GM12878 (cell line): ENCODE results near the gene CREB5. TPM values are rescaled to one million over a fixed set of nuclear protein-coding genes. Genes with fewer than 3 reads are reported as not detected.

Source experiments
- ATAC-seq: fragments of 200-7000 bp; cut with Tn5 transposase; 3 replicates; pipeline ENCODE4 v1.9.1; 2020; ENCODE audit warnings: mild to moderate bottlenecking, moderate library complexity
- BruUV-seq: library from RNA; stranded (reverse); fragments of 400-500 nt; replicated peaks from 2 replicates; lab custom pipeline; 2021; lab: Mats Ljungman, UMichigan
- CTCF ChIA-PET: fragments of 300-600 bp; sonication (Branson Sonifier 250); formaldehyde crosslinking; extraction: SDS; loops from one replicate; lab custom pipeline; 2021; ENCODE audit warnings: inconsistent platforms; lab: Yijun Ruan, JAX
- POLR2A ChIA-PET: fragments of 350-600 bp; formaldehyde crosslinking; extraction: SDS; loops from one replicate; lab custom pipeline; 2021; ENCODE audit warnings: inconsistent platforms; lab: Charles Lee
- RAD21 ChIA-PET: fragments of 300-600 bp; sonication (Branson Sonifier 250); formaldehyde crosslinking; loops from one replicate; lab custom pipeline; 2023; ENCODE audit warnings: antibody characterized with exemption; ENCODE audit not compliant: unreplicated experiment; lab: Charles Lee
- SMC1A ChIA-PET: fragments of 300-600 bp; sonication (Branson Sonifier 250); formaldehyde crosslinking; loops from one replicate; lab custom pipeline; 2023; ENCODE audit not compliant: unreplicated experiment, uncharacterized antibody; lab: Charles Lee
- DNase-seq: peaks from one replicate; pipeline ENCODE4 v3.0.0-alpha.2; 2011; ENCODE audit warnings: low read depth, low spot score
- FAIRE-seq: peaks from 3 replicates; lab custom pipeline; 2011; peaks lifted over from hg19 to GRCh38; lab: Jason Lieb, UNC
- H2AFZ ChIP-seq: 2 replicates; pipeline ENCODE4 v1.6.0; 2011; ENCODE audit warnings: low read depth, low read length, control low read depth; ENCODE audit not compliant: control insufficient read depth
- H3K27ac ChIP-seq: 2 replicates; pipeline ENCODE4 v1.5.1; 2011; ENCODE audit warnings: control low read depth; ENCODE audit not compliant: control insufficient read depth, insufficient read depth
- H3K27me3 ChIP-seq, 2 experiments: replicated peaks in 1 of 2; 2 replicates each; pipeline versions ENCODE4 v1.6.0 to v1.6.1; 2011; ENCODE audit warnings: low read length in 1 of 2; ENCODE audit not compliant: control insufficient read depth in 2 of 2, insufficient read depth in 2 of 2
- H3K36me3 ChIP-seq, 2 experiments: 2 replicates each; pipeline ENCODE4 v1.5.1; 2011; ENCODE audit warnings: low read length in 1 of 2; ENCODE audit not compliant: control insufficient read depth in 2 of 2, insufficient read depth in 2 of 2
- H3K4me1 ChIP-seq: 2 replicates; pipeline ENCODE4 v1.6.1; 2011; ENCODE audit warnings: mild to moderate bottlenecking, low read length, moderate library complexity, mixed read lengths; ENCODE audit not compliant: control insufficient read depth, insufficient read depth
- H3K4me2 ChIP-seq: 2 replicates; pipeline ENCODE4 v1.6.0; 2011; ENCODE audit warnings: control low read depth; ENCODE audit not compliant: control insufficient read depth, insufficient read depth
- H3K4me3 ChIP-seq: fragments of 200-600 bp; sonication (generic); 2 replicates; pipeline ENCODE4 v1.5.1; 2016
- H3K79me2 ChIP-seq: 2 replicates; pipeline ENCODE4 v1.6.0; 2011; ENCODE audit warnings: low read length; ENCODE audit not compliant: control insufficient read depth, insufficient read depth
- H3K9ac ChIP-seq: 2 replicates; pipeline ENCODE4 v1.8.0; 2011; ENCODE audit warnings: low read length, control low read depth, mixed read lengths; ENCODE audit not compliant: control insufficient read depth, insufficient read depth
- H3K9me3 ChIP-seq: replicated peaks from 3 replicates; pipeline ENCODE4 v1.5.1; 2011; ENCODE audit warnings: mild to moderate bottlenecking, low read length; ENCODE audit not compliant: control insufficient read depth, insufficient read depth
- H4K20me1 ChIP-seq: 2 replicates; pipeline ENCODE4 v1.6.0; 2011; ENCODE audit not compliant: control insufficient read depth, insufficient read depth
- ATF7 ChIP-seq: fragments of 450-650 bp; IDR thresholded peaks from 2 replicates; pipeline ENCODE4 v1.6.1; 2016; ENCODE audit warnings: low read depth, mild to moderate bottlenecking
- CHD2 ChIP-seq: IDR thresholded peaks from 2 replicates; pipeline ENCODE4 v1.6.1; 2011; ENCODE audit warnings: low read depth, low read length, improper control_type of control experiment, borderline replicate concordance
- HSF1 ChIP-seq: fragments of 150-350 bp; IDR thresholded peaks from 2 replicates; pipeline ENCODE4 v1.6.1; 2014; ENCODE audit warnings: mild to moderate bottlenecking, low read depth, low read length
- IRF5 ChIP-seq: fragments of 450-650 bp; IDR thresholded peaks from 2 replicates; pipeline ENCODE4 v1.6.1; 2017; ENCODE audit warnings: borderline replicate concordance
- LARP7 ChIP-seq: fragments of 450-650 bp; IDR thresholded peaks from 2 replicates; pipeline ENCODE4 v1.6.1; 2017; ENCODE audit warnings: mild to moderate bottlenecking
- NR2C2 ChIP-seq: IDR thresholded peaks from 2 replicates; pipeline ENCODE4 v1.6.1; 2011; ENCODE audit warnings: borderline replicate concordance, low read depth; ENCODE audit not compliant: control insufficient read depth, insufficient read length
- PKNOX1 ChIP-seq: fragments of 450-650 bp; IDR thresholded peaks from 2 replicates; pipeline ENCODE4 v1.6.1; 2016; ENCODE audit warnings: mild to moderate bottlenecking
- RCOR1 ChIP-seq: conservative IDR thresholded peaks from 2 replicates; pipeline ENCODE4 v1.6.1; 2012; ENCODE audit warnings: low read depth, low read length, improper control_type of control experiment
- SIN3A ChIP-seq: IDR thresholded peaks from 2 replicates; pipeline ENCODE4 v1.6.1; 2012; ENCODE audit warnings: low read depth, low read length, improper control_type of control experiment
- SKIL ChIP-seq: fragments of 450-650 bp; IDR thresholded peaks from 2 replicates; pipeline ENCODE4 v1.6.1; 2017; ENCODE audit warnings: mild to moderate bottlenecking, low read depth, inconsistent platforms; ENCODE audit not compliant: poor library complexity, severe bottlenecking
- SMAD5 ChIP-seq: IDR thresholded peaks from 2 replicates; pipeline ENCODE4 v1.6.1; 2016; ENCODE audit warnings: antibody characterized with exemption, low read depth
- SMARCA5 ChIP-seq: fragments of 450-650 bp; IDR thresholded peaks from 2 replicates; pipeline ENCODE4 v1.6.1; 2017; ENCODE audit warnings: mild to moderate bottlenecking
- WRNIP1 ChIP-seq: IDR thresholded peaks from 2 replicates; pipeline ENCODE4 v1.6.1; 2011; ENCODE audit warnings: low read depth, low read length, improper control_type of control experiment, borderline replicate concordance
- ZBED1 ChIP-seq: IDR thresholded peaks from 2 replicates; pipeline ENCODE4 v1.6.1; 2016; ENCODE audit warnings: borderline replicate concordance
- ZNF207 ChIP-seq: fragments of 450-650 bp; IDR thresholded peaks from 2 replicates; pipeline ENCODE4 v1.6.1; 2014; ENCODE audit warnings: antibody characterized with exemption, mild to moderate bottlenecking, borderline replicate concordance
- ZNF384 ChIP-seq: IDR thresholded peaks from 2 replicates; pipeline ENCODE4 v1.6.1; 2012; ENCODE audit warnings: low read depth, mild to moderate bottlenecking, low read length, improper control_type of control experiment, borderline replicate concordance
- ZSCAN29 ChIP-seq: fragments of 450-650 bp; IDR thresholded peaks from 2 replicates; pipeline ENCODE4 v1.6.1; 2017; ENCODE audit warnings: mild to moderate bottlenecking, moderate library complexity
- WGBS: methylation state at CpG from one replicate; pipeline ENCODE4 v1.1.6; 2016; ENCODE audit warnings: low lambda C conversion rate; ENCODE audit not compliant: insufficient replicate concordance, insufficient coverage; ENCODE audit errors: missing lambda C conversion rate; 5-methylcytosine and 5-hydroxymethylcytosine counted together
- in situ Hi-C: fragments of 300-500 bp; cut with MboI; formaldehyde crosslinking; loops from 9 replicates; pipeline ENCODE4 v1.14.3; 2018; ENCODE audit warnings: mixed read lengths
- intact Hi-C: fragments of 100-400 bp; cut with micrococcal nuclease; formaldehyde crosslinking; loops from one replicate; pipeline ENCODE4 v1.14.2; 2022; ENCODE audit not compliant: unreplicated experiment
- polyA plus RNA-seq, 11 experiments: library from polyadenylated mRNA; depleted of rRNA in 4 of 11; unstranded in 6 of 11; stranded (reverse) in 5 of 11; fragments of >200 nt; fragmentation: Nextera tagmentation in 4 of 11; fragmentation: Illumina TruSeq in 1 of 11; extraction: Ambion mirVana in 4 of 11; extraction: Trizol in 1 of 11; gene quantifications; 1 replicate in 1 of 11; 2 replicates in 10 of 11; pipeline versions ENCODE4 v1.2.1 to v1.2.3, GENCODE V29; 2011 to 2016; ENCODE audit warnings: inconsistent platforms in 2 of 11, missing spikeins in 2 of 11, low read depth in 1 of 11
- total RNA-seq, 4 experiments: library from RNA; depleted of rRNA in 3 of 4; stranded (reverse); fragments of >200 nt in 3 of 4; fragmentation: Illumina TruSeq in 1 of 4; extraction: Trizol in 1 of 4; gene quantifications; 2 replicates each; pipeline versions ENCODE4 v1.2.1 to v1.2.3, GENCODE V29; 2013 to 2021

CREB5 gene
- total and polyA plus RNA-seq, 10 of the 15 experiments (the other 5 are each of a cell fraction or from before 2014, with no cell fraction given), result 12.9 to 74.1 (median 53.0) TPM

- Histone ChIP-seq H3K79me2 (no peaks in the 10 kb centered on the region), H3K4me2 (no peak overlapping the region), H3K4me3 (no peak overlapping the region), H3K27me3 (no peaks in the 10 kb centered on the region), H4K20me1 (no peaks in the 10 kb centered on the region), H3K36me3 (peaks cover 0 to 7% of the 10 kb centered on the region in 2 experiments; a peak in 2 of 4 replicates), H3K4me1 (no peaks in the 10 kb centered on the region), H2AFZ (no peak overlapping the region), H3K9ac (no peak overlapping the region), H3K27ac (no peak overlapping the region), H3K9me3 (no peaks in the 10 kb centered on the region)
- POLR2A ChIA-PET, result no interaction called here
- CTCF ChIA-PET, result interaction anchor here (1.3 to 3.2 kb wide), 4 partner anchors 10 to 360 kb away, joined by 3 to 23 read pairs (median 4); no protein-coding TSS in a partner anchor
- TF ChIP-seq ZNF384 (no peak), RCOR1 (no peak), IRF5 (no peak), ATF7 (no peak), ZBED1 (no peak), CHD2 (no peak), NR2C2 (no peak), ZNF207 (no peak), SKIL (no peak), PKNOX1 (no peak), WRNIP1 (no peak), LARP7 (no peak), SIN3A (no peak), ZSCAN29 (no peak), HSF1 (no peak), SMAD5 (no peak), SMARCA5 (no peak)
- no TSS peak for BruUV-seq
- RAD21 ChIA-PET, result interaction anchor here (1.0 kb wide), 1 partner anchor 69 kb away, joined by 3 read pairs; no protein-coding TSS in a partner anchor
- FAIRE-seq (no peak), ATAC-seq (no peak), DNase-seq (no peak)
- in situ Hi-C loops, result no loop called here
- 58% methylated on average over 4 of the region's 4 CpGs for WGBS
- intact Hi-C loops, result no loop called here
- SMC1A ChIA-PET, result interaction anchor here (0.9 to 2.2 kb wide), 6 partner anchors 9 to 360 kb away, joined by 3 to 12 read pairs (median 4); no protein-coding TSS in a partner anchor
These were observed 336.0 kb downstream of the CREB5 start for GRCh38 chr7:28748346-28748745.
